Inferior parietal cortex (tissue), 1 donor: ENCODE data around the gene CHAF1B.

Experiments
- DNase-seq: peaks from one replicate; pipeline ENCODE4 v3.0.0-alpha.2; 2016; ENCODE audit errors: extremely low spot score

CHAF1B gene

DNA sequence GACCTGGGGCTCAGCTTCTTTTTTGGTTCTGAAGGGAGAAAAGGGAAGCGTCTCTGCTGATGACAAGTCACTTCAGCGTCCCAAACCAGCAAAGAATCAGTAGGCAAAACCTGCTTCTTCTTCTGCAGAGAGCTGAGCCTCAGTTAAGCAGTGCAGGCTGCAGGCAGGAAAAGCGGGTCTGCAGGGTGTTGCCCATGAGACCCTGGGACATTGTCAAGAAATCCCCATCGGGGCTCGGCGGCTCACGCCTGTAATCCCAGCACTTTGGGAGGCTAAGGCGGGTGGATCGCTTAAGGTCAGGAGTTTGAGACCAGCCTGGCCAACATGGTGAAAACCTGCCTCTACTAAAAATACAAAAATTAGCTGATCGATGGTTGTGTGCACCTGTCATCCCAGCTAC is 78.0 kb downstream of the CHAF1B start:
- no peak for DNase-seq

- DNase-seq = no peak
Observed at GRCh38 chr21:36463991-36464390, 78.8 kb downstream of the CHAF1B start.

DNA sequence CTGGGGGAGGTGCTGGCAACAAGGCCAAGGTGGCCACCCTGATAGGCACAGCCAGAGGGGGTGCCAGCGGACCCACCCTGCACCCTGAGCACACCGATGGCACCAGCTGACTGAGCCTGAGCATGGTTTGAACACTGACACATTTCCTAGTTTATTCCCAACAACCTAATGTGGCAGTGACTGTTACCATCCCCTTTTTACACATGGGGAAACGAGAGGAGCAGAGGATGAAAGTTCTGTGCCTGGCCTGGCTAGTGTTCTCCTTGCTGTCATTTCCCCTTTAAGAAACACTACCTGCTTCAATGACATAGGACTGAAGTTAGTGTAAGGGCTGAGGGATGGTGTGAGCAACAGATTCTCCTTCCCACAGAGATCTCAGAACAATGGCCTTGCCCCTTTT is 79.4 kb downstream of the CHAF1B start:
- no peak for DNase-seq

DNA sequence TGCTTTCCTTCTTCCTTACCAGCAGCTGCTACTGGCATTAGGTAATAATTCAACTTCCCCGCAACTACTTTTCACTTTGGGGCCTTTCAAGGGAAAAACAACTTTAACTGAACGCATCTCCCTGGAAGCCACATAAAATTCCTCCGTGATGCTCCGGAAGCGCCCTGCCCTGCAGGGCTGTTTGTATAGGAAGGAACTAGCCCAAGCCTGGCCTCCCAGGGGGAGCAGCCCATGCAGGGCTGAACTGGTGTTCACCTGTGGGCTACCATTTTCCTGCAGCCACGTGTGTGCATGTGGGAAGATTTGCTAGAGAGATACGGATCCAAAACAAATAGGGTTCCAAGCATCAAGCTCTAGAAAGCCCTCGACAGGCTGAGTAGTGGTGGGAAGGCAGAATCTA is 80.3 kb downstream of the CHAF1B start:
- no peak for DNase-seq

- no peak for DNase-seq
Observed at GRCh38 chr21:36466061-36466511, 80.9 kb downstream of the CHAF1B start.
